WTC11 (cell line): ENCODE results near the gene SDHC.

Source experiments
- MAX ChIP-seq: sonication (generic); formaldehyde crosslinking; IDR thresholded peaks from 2 replicates; pipeline ENCODE4 v1.8.0; 2022; ENCODE audit warnings: mild to moderate bottlenecking, missing genetic modification reagents
- PREB ChIP-seq: sonication (generic); formaldehyde crosslinking; IDR thresholded peaks from 2 replicates; pipeline ENCODE4 v1.8.1; 2022; ENCODE audit warnings: mild to moderate bottlenecking, missing genetic modification reagents, moderate library complexity, borderline replicate concordance
- ZNF416 ChIP-seq: fragments of 250-450 bp; sonication (Bioruptor Pico); IDR thresholded peaks from 2 replicates; pipeline ENCODE4 v1.9.0; 2021; ENCODE audit warnings: mild to moderate bottlenecking, inconsistent platforms

GRCh38 chr1:161364332-161364731 is 50.2 kb downstream of the SDHC start:
- TF ChIP-seq PREB (CRISPR knock-in tag) (no peak), MAX (CRISPR knock-in tag) (no peak), ZNF416 (CRISPR knock-in tag) (no peak)
